Panc1 (cell line): ENCODE data around the gene EBF4.

Experiments used
- CTCF ChIP-seq: fragments of 450-650 bp; IDR thresholded peaks from 2 replicates; pipeline ENCODE4 v1.5.1; 2017; ENCODE audit warnings: mild to moderate bottlenecking
- POLR2AphosphoS5 ChIP-seq: IDR thresholded peaks from 2 replicates; pipeline ENCODE4 v1.6.1; 2012; ENCODE audit warnings: mild to moderate bottlenecking, low read depth, low read length, moderate library complexity
- REST ChIP-seq, 2 experiments: IDR thresholded peaks; 2 replicates each; pipeline ENCODE4 v1.6.1; 2011 to 2012; ENCODE audit warnings: low read depth in 2 of 2, control low read depth in 1 of 2, low read length in 1 of 2, mild to moderate bottlenecking in 1 of 2, moderate library complexity in 1 of 2; ENCODE audit not compliant: insufficient read depth in 1 of 2
- SIN3A ChIP-seq: IDR thresholded peaks from 2 replicates; pipeline ENCODE4 v1.6.1; 2012; ENCODE audit warnings: low read depth, mild to moderate bottlenecking, low read length, moderate library complexity, borderline replicate concordance; ENCODE audit not compliant: insufficient read depth
- TCF7L2 ChIP-seq: IDR thresholded peaks from 2 replicates; pipeline ENCODE4 v1.6.1; 2011; ENCODE audit warnings: mild to moderate bottlenecking, low read depth, low read length, inconsistent platforms

- TF ChIP-seq CTCF (no peak), POLR2AphosphoS5 (no peak), SIN3A (no peak), REST (IDR thresholded peaks at IDR 0.05; ENCODE audit: insufficient read depth in 1 of 2, low read depth in 2 of 2, low read length in 1 of 2) (no peak), TCF7L2 (no peak)
Observed at GRCh38 chr20:2706688-2707352, 14.2 kb downstream of the EBF4 start.
